Mammary epithelial cell (primary cell): ENCODE data around the gene FBXO8.

Experiments
- EZH2 ChIP-seq: IDR thresholded peaks from 2 replicates; pipeline ENCODE4 v1.6.1; 2012; ENCODE audit warnings: low read length, inconsistent platforms, borderline replicate concordance
- TF ChIP-seq, protein P1 (sequence below), 2 donors: IDR thresholded peaks in 1 of 2; conservative IDR thresholded peaks in 1 of 2; 2 replicates each; pipeline ENCODE4 v1.5.1; 2011 to 2012; ENCODE audit warnings: inconsistent platforms in 2 of 2, low read length in 2 of 2, mild to moderate bottlenecking in 2 of 2, control low read depth in 1 of 2, low read depth in 1 of 2; ENCODE audit not compliant: insufficient read depth in 1 of 2; ENCODE audit errors: extremely low read depth in 1 of 2

DNA sequence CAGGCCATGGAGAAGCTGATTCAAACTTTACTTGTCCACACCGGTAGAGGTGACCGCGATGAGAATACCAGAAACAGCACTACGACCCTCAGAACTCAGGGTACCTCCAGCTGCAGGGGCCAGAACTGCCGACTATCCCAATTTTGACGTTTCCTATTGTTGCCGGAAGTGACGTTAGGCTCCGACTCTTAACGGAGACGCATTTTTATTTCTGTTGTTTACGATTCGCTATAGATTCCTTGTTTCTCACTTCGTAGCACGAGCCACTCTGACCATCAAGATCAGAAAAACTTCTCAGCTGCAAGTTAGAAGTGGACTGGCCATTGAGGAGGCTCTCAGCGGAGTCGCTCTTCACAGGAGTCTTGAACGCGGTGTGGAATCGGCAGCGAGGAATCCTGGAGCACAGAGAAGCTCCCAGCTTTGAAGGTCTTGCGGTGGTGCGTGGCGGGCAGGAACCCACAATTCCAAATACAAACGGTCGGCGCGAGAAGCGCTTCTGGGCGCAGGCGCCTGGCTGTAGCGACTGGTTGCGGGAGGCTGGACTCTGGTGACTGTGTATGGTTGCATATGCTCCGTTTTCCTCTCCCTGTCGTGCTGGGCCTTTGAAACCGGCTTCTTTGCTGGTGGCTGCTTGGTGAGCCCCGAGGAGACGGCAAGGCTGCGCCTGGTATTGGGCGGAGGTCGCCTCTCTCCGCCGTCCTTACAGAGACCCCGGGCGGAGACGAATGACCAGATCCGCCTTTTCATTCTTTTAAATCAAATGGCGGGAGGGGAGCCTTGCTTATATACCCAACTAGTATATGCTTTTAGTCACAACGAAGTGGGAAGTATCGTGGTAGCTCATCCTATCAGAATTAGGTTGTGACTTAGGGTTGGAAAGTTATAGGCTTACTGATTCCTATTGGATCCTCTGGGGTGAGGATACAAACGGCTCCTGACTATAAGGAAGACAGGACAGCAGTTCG lies at the start of gene FBXO8, which contains the start of gene CEP44:
- TF ChIP-seq, protein P1, sequence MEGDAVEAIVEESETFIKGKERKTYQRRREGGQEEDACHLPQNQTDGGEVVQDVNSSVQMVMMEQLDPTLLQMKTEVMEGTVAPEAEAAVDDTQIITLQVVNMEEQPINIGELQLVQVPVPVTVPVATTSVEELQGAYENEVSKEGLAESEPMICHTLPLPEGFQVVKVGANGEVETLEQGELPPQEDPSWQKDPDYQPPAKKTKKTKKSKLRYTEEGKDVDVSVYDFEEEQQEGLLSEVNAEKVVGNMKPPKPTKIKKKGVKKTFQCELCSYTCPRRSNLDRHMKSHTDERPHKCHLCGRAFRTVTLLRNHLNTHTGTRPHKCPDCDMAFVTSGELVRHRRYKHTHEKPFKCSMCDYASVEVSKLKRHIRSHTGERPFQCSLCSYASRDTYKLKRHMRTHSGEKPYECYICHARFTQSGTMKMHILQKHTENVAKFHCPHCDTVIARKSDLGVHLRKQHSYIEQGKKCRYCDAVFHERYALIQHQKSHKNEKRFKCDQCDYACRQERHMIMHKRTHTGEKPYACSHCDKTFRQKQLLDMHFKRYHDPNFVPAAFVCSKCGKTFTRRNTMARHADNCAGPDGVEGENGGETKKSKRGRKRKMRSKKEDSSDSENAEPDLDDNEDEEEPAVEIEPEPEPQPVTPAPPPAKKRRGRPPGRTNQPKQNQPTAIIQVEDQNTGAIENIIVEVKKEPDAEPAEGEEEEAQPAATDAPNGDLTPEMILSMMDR (conservative IDR thresholded peaks at IDR 0.05 in 1 of 2, IDR thresholded peaks at IDR 0.05 in 1 of 2; ENCODE audit: extremely low read depth in 1 of 2, insufficient read depth in 1 of 2, low read depth in 1 of 2, low read length in 2 of 2) = no peak
- no peak for TF ChIP-seq EZH2
